SH-SY5Y (cell line): ENCODE data around the gene MX1.

Source experiments
- GATA2 ChIP-seq: IDR thresholded peaks from 2 replicates; pipeline ENCODE4 v1.6.1; 2011; ENCODE audit warnings: mild to moderate bottlenecking, low read depth, low read length
- GATA3 ChIP-seq: IDR thresholded peaks from 2 replicates; pipeline ENCODE4 v1.6.1; 2011; ENCODE audit warnings: low read depth, mild to moderate bottlenecking, low read length, moderate library complexity

DNA sequence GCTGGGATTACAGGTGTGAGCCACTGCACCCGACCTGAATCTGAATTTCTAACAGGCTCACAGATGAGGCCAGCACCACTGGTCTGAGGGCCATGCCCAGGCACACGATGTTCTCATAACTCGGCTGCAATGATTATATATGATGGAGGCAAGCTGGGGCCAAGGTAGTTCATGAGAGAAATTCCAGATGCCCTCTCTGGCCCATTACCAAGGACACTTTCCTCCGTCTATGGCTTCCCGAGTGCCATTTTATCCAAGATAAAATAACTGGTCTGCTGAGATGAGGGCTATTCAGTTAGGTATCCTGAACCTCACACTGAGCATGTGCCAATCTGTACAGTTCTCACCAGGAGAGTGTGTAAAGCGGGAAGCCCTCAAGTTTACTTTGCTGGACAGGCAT is 65.4 kb downstream of the MX1 start:
- TF ChIP-seq GATA3, result no peak
- TF ChIP-seq GATA2, result no peak
